Stimulated activated naive CD8-positive, alpha-beta T cell treated with anti-CD3 and anti-CD28 coated beads, Interleukin-15, Interleukin-2, amounts not matched to agents 100 ng/mL and 50 ng/mL, for 24 hours (primary cell): ENCODE results near the gene TSGA10.

Experiments
- H3K27ac Mint-ChIP-seq: one replicate; pipeline ENCODE4 v1.8.0; 2021; ENCODE audit warnings: mild to moderate bottlenecking, mixed read lengths
- H3K27me3 Mint-ChIP-seq: one replicate; pipeline ENCODE4 v1.8.0; 2021; ENCODE audit warnings: mixed read lengths
- H3K36me3 Mint-ChIP-seq: one replicate; pipeline ENCODE4 v1.8.0; 2021; ENCODE audit warnings: low read depth, mixed read lengths
- H3K4me1 Mint-ChIP-seq: one replicate; pipeline ENCODE4 v1.8.0; 2021; ENCODE audit warnings: low read depth, mixed read lengths
- H3K4me3 Mint-ChIP-seq: one replicate; pipeline ENCODE4 v1.8.0; 2021; ENCODE audit warnings: mild to moderate bottlenecking, mixed read lengths
- H3K9me3 Mint-ChIP-seq: one replicate; pipeline ENCODE4 v1.8.0; 2021; ENCODE audit warnings: mixed read lengths

The TSGA10 gene

GRCh38 chr2:98972582-98973167 is 182.1 kb downstream of the TSGA10 start:
- Mint-ChIP-seq H3K9me3 (peaks cover 38% of the 10 kb centered on the region), H3K4me1 (no peaks in the 10 kb centered on the region)

GRCh38 chr2:98959810-98960507 is 194.8 kb downstream of the TSGA10 start:
- no peak overlapping the region for H3K4me3 Mint-ChIP-seq
- no peaks in the 10 kb centered on the region for H3K4me1 Mint-ChIP-seq
- H3K36me3 Mint-ChIP-seq, result no peaks in the 10 kb centered on the region
- H3K27ac Mint-ChIP-seq, result no peak overlapping the region
- H3K27me3 Mint-ChIP-seq, result peaks cover 9% of the 10 kb centered on the region
- peaks cover 12% of the 10 kb centered on the region for H3K9me3 Mint-ChIP-seq

More at GRCh38 chr2:98972582-98973167, 182.1 kb downstream of the TSGA10 start:
- peaks cover 25% of the 10 kb centered on the region for H3K27me3 Mint-ChIP-seq
- peaks cover 5% of the 10 kb centered on the region for H3K36me3 Mint-ChIP-seq
- no peak overlapping the region for H3K4me3 Mint-ChIP-seq
- H3K27ac Mint-ChIP-seq, result no peak overlapping the region

- H3K27ac Mint-ChIP-seq, result no peak overlapping the region
- no peaks in the 10 kb centered on the region for H3K9me3 Mint-ChIP-seq
- peaks cover 32% of the 10 kb centered on the region for H3K27me3 Mint-ChIP-seq
- H3K4me1 Mint-ChIP-seq, result no peaks in the 10 kb centered on the region
- no peaks in the 10 kb centered on the region for H3K36me3 Mint-ChIP-seq
- H3K4me3 Mint-ChIP-seq, result no peak overlapping the region
These were observed 201.8 kb downstream of the TSGA10 start for GRCh38 chr2:98952966-98953365.

- Mint-ChIP-seq H3K36me3 (no peaks in the 10 kb centered on the region), H3K27ac (no peak overlapping the region), H3K27me3 (peaks cover 33% of the 10 kb centered on the region), H3K9me3 (no peaks in the 10 kb centered on the region), H3K4me1 (no peaks in the 10 kb centered on the region), H3K4me3 (no peak overlapping the region)
These were observed 205.6 kb downstream of the TSGA10 start for GRCh38 chr2:98948956-98949739.

- peaks cover 28% of the 10 kb centered on the region for H3K27me3 Mint-ChIP-seq
- H3K36me3 Mint-ChIP-seq, result no peaks in the 10 kb centered on the region
- no peaks in the 10 kb centered on the region for H3K4me1 Mint-ChIP-seq
- H3K27ac Mint-ChIP-seq, result no peak overlapping the region
- no peaks in the 10 kb centered on the region for H3K9me3 Mint-ChIP-seq
- H3K4me3 Mint-ChIP-seq, result no peak overlapping the region
These were observed 207.2 kb downstream of the TSGA10 start for GRCh38 chr2:98947554-98947953.
